ENCODE measurements around the gene SLC1A2. TPM values are rescaled to one million over a fixed set of nuclear protein-coding genes. Genes with fewer than 3 reads are reported as not detected.

The SLC1A2 gene
- total RNA-seq, 4 donors from 2014 or later: 1.0 to 3.4 (median 2.0) TPM

DNA sequence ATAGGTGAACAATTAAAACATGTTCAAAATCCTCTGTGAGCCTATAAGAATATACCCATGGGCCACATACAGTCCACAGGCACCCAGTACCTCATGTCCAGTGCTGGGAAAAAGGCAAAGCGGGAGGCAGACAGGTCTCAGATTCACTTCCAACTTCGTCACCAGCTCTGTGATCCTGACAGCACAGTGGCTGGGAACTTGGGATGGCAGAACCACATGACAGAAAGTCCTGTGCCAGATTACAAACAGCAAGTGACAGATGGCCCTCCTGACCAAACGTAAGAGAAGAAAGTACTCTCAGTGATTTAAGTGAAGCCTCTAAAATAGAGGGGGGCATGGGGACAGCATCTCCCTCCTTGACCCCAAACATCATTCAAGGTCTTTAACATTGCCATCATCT lies 5.8 kb downstream of the SLC1A2 start:
- no peaks in the 10 kb centered on the region for H3K9me3 ChIP-seq
- H3K27ac ChIP-seq: no peak overlapping the region
- peaks cover 26% of the 10 kb centered on the region for H3K27me3 ChIP-seq
- WGBS: 74% methylated on average over 3 of the region's 3 CpGs
- TF ChIP-seq POLR2A (IDR thresholded peaks at IDR 0.05) (no peak), EP300 (IDR thresholded peaks at IDR 0.05) (no peak), POLR2AphosphoS5 (IDR thresholded peaks at IDR 0.05) (no peak)
- TF ChIP-seq, protein P1, sequence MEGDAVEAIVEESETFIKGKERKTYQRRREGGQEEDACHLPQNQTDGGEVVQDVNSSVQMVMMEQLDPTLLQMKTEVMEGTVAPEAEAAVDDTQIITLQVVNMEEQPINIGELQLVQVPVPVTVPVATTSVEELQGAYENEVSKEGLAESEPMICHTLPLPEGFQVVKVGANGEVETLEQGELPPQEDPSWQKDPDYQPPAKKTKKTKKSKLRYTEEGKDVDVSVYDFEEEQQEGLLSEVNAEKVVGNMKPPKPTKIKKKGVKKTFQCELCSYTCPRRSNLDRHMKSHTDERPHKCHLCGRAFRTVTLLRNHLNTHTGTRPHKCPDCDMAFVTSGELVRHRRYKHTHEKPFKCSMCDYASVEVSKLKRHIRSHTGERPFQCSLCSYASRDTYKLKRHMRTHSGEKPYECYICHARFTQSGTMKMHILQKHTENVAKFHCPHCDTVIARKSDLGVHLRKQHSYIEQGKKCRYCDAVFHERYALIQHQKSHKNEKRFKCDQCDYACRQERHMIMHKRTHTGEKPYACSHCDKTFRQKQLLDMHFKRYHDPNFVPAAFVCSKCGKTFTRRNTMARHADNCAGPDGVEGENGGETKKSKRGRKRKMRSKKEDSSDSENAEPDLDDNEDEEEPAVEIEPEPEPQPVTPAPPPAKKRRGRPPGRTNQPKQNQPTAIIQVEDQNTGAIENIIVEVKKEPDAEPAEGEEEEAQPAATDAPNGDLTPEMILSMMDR (IDR thresholded peaks at IDR 0.05): no peak
- DNase-seq (ENCODE audit: low spot score in 2 of 2): no peak
- H3K4me1 ChIP-seq: peaks cover 6% of the 10 kb centered on the region
- H3K4me3 ChIP-seq: no peak overlapping the region
- no peaks in the 10 kb centered on the region for H3K36me3 ChIP-seq

GRCh38 chr11:35412285-35412684 lies 7.1 kb downstream of the SLC1A2 start:
- no peak overlapping the region for H3K27ac ChIP-seq
- no peaks in the 10 kb centered on the region for H3K36me3 ChIP-seq
- H3K4me1 ChIP-seq: no peaks in the 10 kb centered on the region
- no peaks in the 10 kb centered on the region for H3K9me3 ChIP-seq
- WGBS: 85% methylated on average over 2 of the region's 2 CpGs
- H3K4me3 ChIP-seq: no peak overlapping the region
- no peak for DNase-seq (ENCODE audit: low spot score in 2 of 2)
- peaks cover 13% of the 10 kb centered on the region for H3K27me3 ChIP-seq
- no peak for TF ChIP-seq POLR2AphosphoS5 (IDR thresholded peaks at IDR 0.05)
- TF ChIP-seq, protein P1 (IDR thresholded peaks at IDR 0.05): peak in 1 of 2 donors; percentile 7

DNA sequence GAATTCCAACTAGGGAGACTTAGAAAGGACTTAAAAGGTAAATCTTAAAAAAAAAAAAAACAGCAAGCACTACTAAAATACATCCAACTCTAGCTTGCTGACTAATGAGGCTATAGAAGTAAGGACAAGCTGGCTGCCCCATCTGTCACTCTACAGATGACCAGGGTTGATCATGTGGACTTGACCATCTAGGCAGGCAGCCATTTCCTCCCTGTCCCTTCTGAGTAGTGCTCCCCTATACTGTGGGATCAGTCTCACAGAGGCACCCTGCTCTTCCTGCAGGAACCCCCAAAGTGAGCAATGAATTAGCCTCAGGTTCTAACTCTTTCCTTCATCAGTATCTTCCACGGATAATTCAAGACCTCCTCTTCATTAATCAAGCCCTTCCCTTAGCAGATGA lies 12.3 kb downstream of the SLC1A2 start:
- Histone ChIP-seq H3K36me3 (no peaks in the 10 kb centered on the region), H3K27ac (no peak overlapping the region), H3K27me3 (no peaks in the 10 kb centered on the region), H3K4me3 (no peak overlapping the region), H3K4me1 (no peaks in the 10 kb centered on the region), H3K9me3 (no peaks in the 10 kb centered on the region)
- 91% methylated on average over 1 of the region's 1 CpG for WGBS
- DNase-seq (ENCODE audit: low spot score in 2 of 2): no peak
- TF ChIP-seq POLR2AphosphoS5 (IDR thresholded peaks at IDR 0.05) (no peak), POLR2A (IDR thresholded peaks at IDR 0.05) (no peak), EP300 (IDR thresholded peaks at IDR 0.05) (no peak)
- TF ChIP-seq, protein P1 (IDR thresholded peaks at IDR 0.05): no peak

- Histone ChIP-seq H3K36me3 (no peaks in the 10 kb centered on the region), H3K4me3 (no peak overlapping the region), H3K4me1 (no peaks in the 10 kb centered on the region), H3K27me3 (no peaks in the 10 kb centered on the region), H3K9me3 (no peaks in the 10 kb centered on the region), H3K27ac (no peak overlapping the region)
- no peak for DNase-seq (ENCODE audit: low spot score in 2 of 2)
- TF ChIP-seq POLR2AphosphoS5 (IDR thresholded peaks at IDR 0.05) (no peak), POLR2A (IDR thresholded peaks at IDR 0.05) (no peak)
- TF ChIP-seq, protein P1 (IDR thresholded peaks at IDR 0.05): peak; percentile 13 to 19
- WGBS: 81% methylated on average over 7 of the region's 7 CpGs
Measured at GRCh38 chr11:35404388-35404775, 15.0 kb downstream of the SLC1A2 start.

- no peaks in the 10 kb centered on the region for H3K36me3 ChIP-seq
- 77% methylated on average over 7 of the region's 7 CpGs for WGBS
- no peaks in the 10 kb centered on the region for H3K27me3 ChIP-seq
- no peak overlapping the region for H3K27ac ChIP-seq
- TF ChIP-seq, protein P1 (IDR thresholded peaks at IDR 0.05): no peak
- TF ChIP-seq POLR2A (IDR thresholded peaks at IDR 0.05): no peak
- no peak for TF ChIP-seq POLR2AphosphoS5 (IDR thresholded peaks at IDR 0.05)
- TF ChIP-seq EP300 (IDR thresholded peaks at IDR 0.05): no peak
- no peaks in the 10 kb centered on the region for H3K4me1 ChIP-seq
- no peak overlapping the region for H3K4me3 ChIP-seq
- no peak for DNase-seq (ENCODE audit: low spot score in 2 of 2)
- no peaks in the 10 kb centered on the region for H3K9me3 ChIP-seq
Measured at GRCh38 chr11:35403765-35404387, 15.5 kb downstream of the SLC1A2 start.
